IMR-90 (cell line): ENCODE results near the gene LEKR1. TPM values are rescaled to one million over a fixed set of nuclear protein-coding genes. Genes with fewer than 3 reads are reported as not detected.

Experiments used
- ATAC-seq: fragments of 200-7000 bp; cut with Tn5 transposase; 2 replicates; pipeline ENCODE4 v1.9.1; 2020; ENCODE audit warnings: low read depth, mild to moderate bottlenecking, moderate library complexity
- BruUV-seq: library from RNA; stranded (reverse); fragments of 400-500 nt; replicated peaks from 2 replicates; lab custom pipeline; 2021; lab: Mats Ljungman, UMichigan
- CTCF ChIA-PET: fragments of 300-600 bp; formaldehyde crosslinking; extraction: SDS; loops from one replicate; lab custom pipeline; 2021; ENCODE audit warnings: antibody characterized with exemption; lab: Yijun Ruan, JAX
- POLR2A ChIA-PET: fragments of 300-600 bp; sonication (Branson Sonifier 250); formaldehyde crosslinking; loops from one replicate; lab custom pipeline; 2022; ENCODE audit warnings: antibody characterized with exemption; ENCODE audit not compliant: unreplicated experiment; lab: Charles Lee
- DNase-seq: peaks from one replicate; pipeline ENCODE4 v3.0.0; 2013
- H2AFZ ChIP-seq: replicated peaks from 2 replicates; pipeline ENCODE3; 2013; ENCODE audit warnings: low read length, mild to moderate bottlenecking; ENCODE audit not compliant: poor library complexity
- H2AK5ac ChIP-seq: 2 replicates; pipeline ENCODE4 v1.6.1; 2013; ENCODE audit warnings: low read depth, low read length, inconsistent platforms
- H2AK9ac ChIP-seq: replicated peaks from 2 replicates; pipeline ENCODE3; 2013; ENCODE audit warnings: mild to moderate bottlenecking, low read depth, low read length, moderate library complexity; ENCODE audit not compliant: poor library complexity
- H2BK120ac ChIP-seq: 2 replicates; pipeline ENCODE4 v1.6.1; 2013; ENCODE audit warnings: low read depth, low read length, inconsistent platforms
- H2BK15ac ChIP-seq: 3 replicates; pipeline ENCODE4 v1.6.1; 2013; ENCODE audit warnings: low read depth, low read length, inconsistent platforms
- H2BK20ac ChIP-seq: 2 replicates; pipeline ENCODE4 v1.6.1; 2013; ENCODE audit warnings: low read depth, mild to moderate bottlenecking, inconsistent platforms, low read length, moderate library complexity
- H2BK5ac ChIP-seq: 2 replicates; pipeline ENCODE4 v1.6.1; 2013; ENCODE audit warnings: mild to moderate bottlenecking, low read depth, low read length, inconsistent platforms; ENCODE audit not compliant: poor library complexity, severe bottlenecking
- H3K14ac ChIP-seq: replicated peaks from 2 replicates; pipeline ENCODE4 v1.6.1; 2013; ENCODE audit warnings: low read depth, low read length, inconsistent platforms
- H3K18ac ChIP-seq: 2 replicates; pipeline ENCODE4 v1.6.1; 2013; ENCODE audit warnings: low read depth, low read length, control low read depth
- H3K23ac ChIP-seq: 2 replicates; pipeline ENCODE4 v1.6.1; 2013; ENCODE audit warnings: low read depth, low read length, inconsistent platforms
- H3K27ac ChIP-seq: 2 replicates; pipeline ENCODE4 v1.5.1; 2013; ENCODE audit warnings: mild to moderate bottlenecking, control low read depth, low read length; ENCODE audit not compliant: insufficient read depth
- H3K27me3 ChIP-seq: 2 replicates; pipeline ENCODE4 v1.6.1; 2013; ENCODE audit warnings: low read length; ENCODE audit not compliant: control insufficient read depth, insufficient read depth
- H3K36me3 ChIP-seq: 2 replicates; pipeline ENCODE4 v1.6.1; 2013; ENCODE audit warnings: low read length, mixed read lengths; ENCODE audit not compliant: control insufficient read depth, insufficient read depth
- H3K4ac ChIP-seq: 2 replicates; pipeline ENCODE4 v1.6.1; 2013; ENCODE audit warnings: low read depth, low read length, inconsistent platforms
- H3K4me1 ChIP-seq: 2 replicates; pipeline ENCODE4 v1.6.1; 2013; ENCODE audit warnings: low read length, mixed read lengths; ENCODE audit not compliant: control insufficient read depth, insufficient read depth
- H3K4me2 ChIP-seq: 2 replicates; pipeline ENCODE4 v1.6.1; 2013; ENCODE audit warnings: low read depth, mild to moderate bottlenecking, control low read depth, low read length, moderate library complexity
- H3K4me3 ChIP-seq: 2 replicates; pipeline ENCODE4 v1.5.1; 2013; ENCODE audit warnings: low read depth, mild to moderate bottlenecking, control low read depth, low read length, moderate library complexity; ENCODE audit not compliant: insufficient read depth
- H3K56ac ChIP-seq: 2 replicates; pipeline ENCODE4 v1.6.1; 2013; ENCODE audit warnings: low read length, inconsistent platforms; ENCODE audit not compliant: insufficient read depth; ENCODE audit errors: extremely low read depth
- H3K79me1 ChIP-seq, 2 experiments: 2 replicates each; pipeline ENCODE4 v1.6.1; 2013; ENCODE audit warnings: low read length in 2 of 2, inconsistent platforms in 1 of 2, low read depth in 1 of 2
- H3K9ac ChIP-seq: 2 replicates; pipeline ENCODE4 v1.6.1; 2013; ENCODE audit warnings: low read depth, low read length, control low read depth
- H3K9me1 ChIP-seq: 2 replicates; pipeline ENCODE4 v1.6.1; 2013; ENCODE audit warnings: low read length, inconsistent platforms; ENCODE audit not compliant: insufficient read depth
- H3K9me3 ChIP-seq: 2 replicates; pipeline ENCODE4 v1.6.1; 2013; ENCODE audit warnings: low read length; ENCODE audit not compliant: control insufficient read depth, insufficient read depth
- H4K20me1 ChIP-seq: 2 replicates; pipeline ENCODE4 v1.6.1; 2013; ENCODE audit warnings: low read length, inconsistent platforms; ENCODE audit not compliant: insufficient read depth
- H4K5ac ChIP-seq: 2 replicates; pipeline ENCODE4 v1.6.1; 2013; ENCODE audit warnings: mild to moderate bottlenecking, low read depth, low read length, control low read depth
- H4K8ac ChIP-seq, 2 experiments: 2 replicates each; pipeline ENCODE4 v1.6.1; 2013; ENCODE audit warnings: low read depth in 2 of 2, low read length in 2 of 2, control low read depth in 1 of 2, inconsistent platforms in 1 of 2
- H4K91ac ChIP-seq: 2 replicates; pipeline ENCODE4 v1.6.1; 2013; ENCODE audit warnings: low read depth, low read length, inconsistent platforms; ENCODE audit not compliant: insufficient read depth
- BHLHE40 ChIP-seq: fragments of 150-350 bp; IDR thresholded peaks from 2 replicates; pipeline ENCODE4 v1.6.1; 2016; ENCODE audit warnings: mild to moderate bottlenecking, low read depth, low read length
- CHD1 ChIP-seq: IDR thresholded peaks from 2 replicates; pipeline ENCODE4 v1.6.1; 2012; ENCODE audit warnings: low read depth, low read length, improper control_type of control experiment
- CTCF ChIP-seq: conservative IDR thresholded peaks from 2 replicates; pipeline ENCODE4 v1.5.1; 2012; ENCODE audit warnings: mild to moderate bottlenecking, low read depth, low read length, improper control_type of control experiment
- ELK1 ChIP-seq: fragments of 150-350 bp; IDR thresholded peaks from 2 replicates; pipeline ENCODE4 v1.6.1; 2016; ENCODE audit warnings: low read depth, mild to moderate bottlenecking, low read length, moderate library complexity, borderline replicate concordance
- FOS ChIP-seq: fragments of 150-350 bp; IDR thresholded peaks from 2 replicates; pipeline ENCODE4 v1.6.1; 2016; ENCODE audit warnings: low read depth, low read length
- MAFK ChIP-seq: IDR thresholded peaks from 2 replicates; pipeline ENCODE4 v1.6.1; 2012; ENCODE audit warnings: low read depth, low read length, improper control_type of control experiment
- MAZ ChIP-seq: IDR thresholded peaks from 2 replicates; pipeline ENCODE4 v1.6.1; 2012; ENCODE audit warnings: low read depth, mild to moderate bottlenecking, low read length, improper control_type of control experiment, moderate library complexity, borderline replicate concordance
- MXI1 ChIP-seq: IDR thresholded peaks from 2 replicates; pipeline ENCODE4 v1.6.1; 2012; ENCODE audit warnings: low read depth, mild to moderate bottlenecking, low read length, moderate library complexity, borderline replicate concordance
- NFE2L2 ChIP-seq: fragments of 150-350 bp; IDR thresholded peaks from 2 replicates; pipeline ENCODE4 v1.6.1; 2016; ENCODE audit warnings: low read depth, mild to moderate bottlenecking, low read length
- POLR2A ChIP-seq: IDR thresholded peaks from 2 replicates; pipeline ENCODE4 v1.6.1; 2012; ENCODE audit warnings: mild to moderate bottlenecking, low read depth, low read length
- RAD21 ChIP-seq: IDR thresholded peaks from 2 replicates; pipeline ENCODE4 v1.6.1; 2012; ENCODE audit warnings: low read length, improper control_type of control experiment
- RCOR1 ChIP-seq: IDR thresholded peaks from 2 replicates; pipeline ENCODE4 v1.6.1; 2012; ENCODE audit warnings: mild to moderate bottlenecking, low read length, improper control_type of control experiment; ENCODE audit not compliant: insufficient replicate concordance
- USF2 ChIP-seq: fragments of 150-350 bp; IDR thresholded peaks from 2 replicates; pipeline ENCODE4 v1.6.1; 2017; ENCODE audit warnings: mild to moderate bottlenecking, antibody characterized with exemption, low read length, low read depth
- WGBS, 2 experiments: methylation state at CpG; one replicate each; pipeline versions ENCODE4 v1.1.5 to v1.1.7; 2013; ENCODE audit warnings: missing lambda C conversion rate in 2 of 2; ENCODE audit not compliant: insufficient read length in 1 of 2; ENCODE audit errors: extremely low coverage in 2 of 2; 5-methylcytosine and 5-hydroxymethylcytosine counted together
- dilution Hi-C: fragments of 300-500 bp; cut with HindIII; formaldehyde crosslinking; loops from one replicate; pipeline ENCODE4 v1.14.3; 2018; ENCODE audit warnings: low sequenced_read_pairs; ENCODE audit not compliant: unreplicated experiment
- in situ Hi-C: fragments of 300-500 bp; cut with MboI; formaldehyde crosslinking; loops from 3 replicates; pipeline ENCODE4 v1.14.3; 2019; ENCODE audit warnings: low sequenced_read_pairs, inconsistent platforms, mixed read lengths
- intact Hi-C: fragments of 100-400 bp; cut with micrococcal nuclease; formaldehyde crosslinking; loops from 2 replicates; pipeline ENCODE4 v1.10.0; 2022
- polyA plus RNA-seq, 3 experiments: library from polyadenylated mRNA; depleted of rRNA; stranded (reverse); fragments of >200 nt; gene quantifications; 2 replicates each; pipeline ENCODE4 v1.2.3, GENCODE V29; 2012; ENCODE audit warnings: low replicate concordance in 1 of 3
- total RNA-seq: library from RNA; depleted of rRNA; stranded (reverse); fragments of >200 nt; gene quantifications from 2 replicates; pipeline ENCODE4 v1.2.3, GENCODE V29; 2012

Gene LEKR1
- total and polyA plus RNA-seq, 2 of the 4 experiments (the other 2 are of a cell fraction): 0.19 to 0.36 TPM

GRCh38 chr3:157089455-157090221, 263.5 kb downstream of the LEKR1 start:
- H3K9me1 ChIP-seq: peaks cover 12% of the 10 kb centered on the region
- peak overlapping the region; percentile 92 for H3K23ac ChIP-seq
- intact Hi-C loops: loop anchor here (2.0 to 5.0 kb wide), 2 partner anchors 552 to 939 kb away; no protein-coding TSS in a partner anchor
- H3K36me3 ChIP-seq: no peaks in the 10 kb centered on the region
- peak overlapping the region; percentile 8; the same call in 1 of the 2 replicates for H3K4me3 ChIP-seq
- peak overlapping the region; percentile 81 for H2AK5ac ChIP-seq
- peak overlapping the region; percentile 83 to 88 for H4K8ac ChIP-seq
- peaks cover 25% of the 10 kb centered on the region for H3K4me1 ChIP-seq
- peak overlapping the region; percentile 91 for H2BK5ac ChIP-seq
- peak overlapping the region; percentile 85 for H2BK120ac ChIP-seq
- H2BK15ac ChIP-seq: peak overlapping the region; percentile 86
- CTCF ChIA-PET: interaction anchor here (0.8 to 3.2 kb wide), 8 partner anchors 14 to 554 kb away, joined by 3 to 14 read pairs (median 3); no protein-coding TSS in a partner anchor
- H2BK20ac ChIP-seq: peak overlapping the region; percentile 73
- POLR2A ChIA-PET: interaction anchor here (0.5 to 2.0 kb wide), 8 partner anchors 9 to 300 kb away, joined by 3 to 9 read pairs (median 4); no protein-coding TSS in a partner anchor
- in situ Hi-C loops: loop anchor here (5.0 kb wide), 1 partner anchor 38 kb away; no protein-coding TSS in a partner anchor
- H2AK9ac ChIP-seq: peak overlapping the region; percentile 97
- no peaks in the 10 kb centered on the region for H3K27me3 ChIP-seq
- peak overlapping the region; percentile 92 for H3K4ac ChIP-seq
- peak overlapping the region; percentile 88 for H3K14ac ChIP-seq
- H3K18ac ChIP-seq: peak overlapping the region; percentile 83
- H2AFZ ChIP-seq: peak overlapping the region; percentile 95
- peak overlapping the region; percentile 82 for H4K91ac ChIP-seq
- no TSS peak for BruUV-seq
- no peak; the same call in 1 of the 2 replicates for ATAC-seq
- peak; percentile 71 for DNase-seq
- peak overlapping the region; percentile 92 for H4K5ac ChIP-seq
- H4K20me1 ChIP-seq: no peaks in the 10 kb centered on the region; the same call in 1 of the 2 replicates
- H3K56ac ChIP-seq: peak overlapping the region; percentile 69
- TF ChIP-seq MAFK (no peak), POLR2A (no peak; the same call in 1 of the 2 replicates), RAD21 (no peak), MXI1 (no peak), RCOR1 (no peak), MAZ (no peak), USF2 (no peak), FOS (no peak), CHD1 (no peak), NFE2L2 (no peak), BHLHE40 (no peak; the same call in 1 of the 2 replicates), CTCF (no peak), ELK1 (no peak)
- dilution Hi-C loops: no loop called here
- H3K27ac ChIP-seq: peak overlapping the region; percentile 91
- H3K9ac ChIP-seq: peak overlapping the region; percentile 75
- H3K79me1 ChIP-seq: 0 out of 4 replicates have a peak, but pooled peaks cover 0 to 8% of the 10 kb centered on the region in 2 experiments
- H3K4me2 ChIP-seq: peak overlapping the region; percentile 78
- WGBS, 2 experiments: 69% methylated on average over 3 of the region's 18 CpGs; no CpG with 5 or more reads in 1 of the 2 experiments
- H3K9me3 ChIP-seq: no peaks in the 10 kb centered on the region
